IMR-90 (cell line): ENCODE data around the gene LIPG. TPM values are rescaled to one million over a fixed set of nuclear protein-coding genes. Genes with fewer than 3 reads are reported as not detected.

Experiments
- ATAC-seq: fragments of 200-7000 bp; cut with Tn5 transposase; 2 replicates; pipeline ENCODE4 v1.9.1; 2020; ENCODE audit warnings: low read depth, mild to moderate bottlenecking, moderate library complexity
- BruUV-seq: library from RNA; stranded (reverse); fragments of 400-500 nt; replicated peaks from 2 replicates; lab custom pipeline; 2021; lab: Mats Ljungman, UMichigan
- CTCF ChIA-PET: fragments of 300-600 bp; formaldehyde crosslinking; extraction: SDS; loops from one replicate; lab custom pipeline; 2021; ENCODE audit warnings: antibody characterized with exemption; lab: Yijun Ruan, JAX
- POLR2A ChIA-PET: fragments of 300-600 bp; sonication (Branson Sonifier 250); formaldehyde crosslinking; loops from one replicate; lab custom pipeline; 2022; ENCODE audit warnings: antibody characterized with exemption; ENCODE audit not compliant: unreplicated experiment; lab: Charles Lee
- DNase-seq: peaks from one replicate; pipeline ENCODE4 v3.0.0; 2013
- H2AFZ ChIP-seq: replicated peaks from 2 replicates; pipeline ENCODE3; 2013; ENCODE audit warnings: low read length, mild to moderate bottlenecking; ENCODE audit not compliant: poor library complexity
- H2AK5ac ChIP-seq: 2 replicates; pipeline ENCODE4 v1.6.1; 2013; ENCODE audit warnings: low read depth, low read length, inconsistent platforms
- H2AK9ac ChIP-seq: replicated peaks from 2 replicates; pipeline ENCODE3; 2013; ENCODE audit warnings: mild to moderate bottlenecking, low read depth, low read length, moderate library complexity; ENCODE audit not compliant: poor library complexity
- H2BK120ac ChIP-seq: 2 replicates; pipeline ENCODE4 v1.6.1; 2013; ENCODE audit warnings: low read depth, low read length, inconsistent platforms
- H2BK15ac ChIP-seq: 3 replicates; pipeline ENCODE4 v1.6.1; 2013; ENCODE audit warnings: low read depth, low read length, inconsistent platforms
- H2BK20ac ChIP-seq: 2 replicates; pipeline ENCODE4 v1.6.1; 2013; ENCODE audit warnings: low read depth, mild to moderate bottlenecking, inconsistent platforms, low read length, moderate library complexity
- H2BK5ac ChIP-seq: 2 replicates; pipeline ENCODE4 v1.6.1; 2013; ENCODE audit warnings: mild to moderate bottlenecking, low read depth, low read length, inconsistent platforms; ENCODE audit not compliant: poor library complexity, severe bottlenecking
- H3K14ac ChIP-seq: replicated peaks from 2 replicates; pipeline ENCODE4 v1.6.1; 2013; ENCODE audit warnings: low read depth, low read length, inconsistent platforms
- H3K18ac ChIP-seq: 2 replicates; pipeline ENCODE4 v1.6.1; 2013; ENCODE audit warnings: low read depth, low read length, control low read depth
- H3K23ac ChIP-seq: 2 replicates; pipeline ENCODE4 v1.6.1; 2013; ENCODE audit warnings: low read depth, low read length, inconsistent platforms
- H3K27ac ChIP-seq: 2 replicates; pipeline ENCODE4 v1.5.1; 2013; ENCODE audit warnings: mild to moderate bottlenecking, control low read depth, low read length; ENCODE audit not compliant: insufficient read depth
- H3K27me3 ChIP-seq: 2 replicates; pipeline ENCODE4 v1.6.1; 2013; ENCODE audit warnings: low read length; ENCODE audit not compliant: control insufficient read depth, insufficient read depth
- H3K36me3 ChIP-seq: 2 replicates; pipeline ENCODE4 v1.6.1; 2013; ENCODE audit warnings: low read length, mixed read lengths; ENCODE audit not compliant: control insufficient read depth, insufficient read depth
- H3K4ac ChIP-seq: 2 replicates; pipeline ENCODE4 v1.6.1; 2013; ENCODE audit warnings: low read depth, low read length, inconsistent platforms
- H3K4me1 ChIP-seq: 2 replicates; pipeline ENCODE4 v1.6.1; 2013; ENCODE audit warnings: low read length, mixed read lengths; ENCODE audit not compliant: control insufficient read depth, insufficient read depth
- H3K4me2 ChIP-seq: 2 replicates; pipeline ENCODE4 v1.6.1; 2013; ENCODE audit warnings: low read depth, mild to moderate bottlenecking, control low read depth, low read length, moderate library complexity
- H3K4me3 ChIP-seq: 2 replicates; pipeline ENCODE4 v1.5.1; 2013; ENCODE audit warnings: low read depth, mild to moderate bottlenecking, control low read depth, low read length, moderate library complexity; ENCODE audit not compliant: insufficient read depth
- H3K56ac ChIP-seq: 2 replicates; pipeline ENCODE4 v1.6.1; 2013; ENCODE audit warnings: low read length, inconsistent platforms; ENCODE audit not compliant: insufficient read depth; ENCODE audit errors: extremely low read depth
- H3K79me1 ChIP-seq, 2 experiments: 2 replicates each; pipeline ENCODE4 v1.6.1; 2013; ENCODE audit warnings: low read length in 2 of 2, inconsistent platforms in 1 of 2, low read depth in 1 of 2
- H3K9ac ChIP-seq: 2 replicates; pipeline ENCODE4 v1.6.1; 2013; ENCODE audit warnings: low read depth, low read length, control low read depth
- H3K9me1 ChIP-seq: 2 replicates; pipeline ENCODE4 v1.6.1; 2013; ENCODE audit warnings: low read length, inconsistent platforms; ENCODE audit not compliant: insufficient read depth
- H3K9me3 ChIP-seq: 2 replicates; pipeline ENCODE4 v1.6.1; 2013; ENCODE audit warnings: low read length; ENCODE audit not compliant: control insufficient read depth, insufficient read depth
- H4K20me1 ChIP-seq: 2 replicates; pipeline ENCODE4 v1.6.1; 2013; ENCODE audit warnings: low read length, inconsistent platforms; ENCODE audit not compliant: insufficient read depth
- H4K5ac ChIP-seq: 2 replicates; pipeline ENCODE4 v1.6.1; 2013; ENCODE audit warnings: mild to moderate bottlenecking, low read depth, low read length, control low read depth
- H4K8ac ChIP-seq, 2 experiments: 2 replicates each; pipeline ENCODE4 v1.6.1; 2013; ENCODE audit warnings: low read depth in 2 of 2, low read length in 2 of 2, control low read depth in 1 of 2, inconsistent platforms in 1 of 2
- H4K91ac ChIP-seq: 2 replicates; pipeline ENCODE4 v1.6.1; 2013; ENCODE audit warnings: low read depth, low read length, inconsistent platforms; ENCODE audit not compliant: insufficient read depth
- CEBPB ChIP-seq: IDR thresholded peaks from 2 replicates; pipeline ENCODE4 v1.6.1; 2012; ENCODE audit warnings: low read depth, low read length, improper control_type of control experiment
- FOS ChIP-seq: fragments of 150-350 bp; IDR thresholded peaks from 2 replicates; pipeline ENCODE4 v1.6.1; 2016; ENCODE audit warnings: low read depth, low read length
- USF2 ChIP-seq: fragments of 150-350 bp; IDR thresholded peaks from 2 replicates; pipeline ENCODE4 v1.6.1; 2017; ENCODE audit warnings: mild to moderate bottlenecking, antibody characterized with exemption, low read length, low read depth
- WGBS, 2 experiments: methylation state at CpG; one replicate each; pipeline versions ENCODE4 v1.1.5 to v1.1.7; 2013; ENCODE audit warnings: missing lambda C conversion rate in 2 of 2; ENCODE audit not compliant: insufficient read length in 1 of 2; ENCODE audit errors: extremely low coverage in 2 of 2; 5-methylcytosine and 5-hydroxymethylcytosine counted together
- dilution Hi-C: fragments of 300-500 bp; cut with HindIII; formaldehyde crosslinking; loops from one replicate; pipeline ENCODE4 v1.14.3; 2018; ENCODE audit warnings: low sequenced_read_pairs; ENCODE audit not compliant: unreplicated experiment
- in situ Hi-C: fragments of 300-500 bp; cut with MboI; formaldehyde crosslinking; loops from 3 replicates; pipeline ENCODE4 v1.14.3; 2019; ENCODE audit warnings: low sequenced_read_pairs, inconsistent platforms, mixed read lengths
- intact Hi-C: fragments of 100-400 bp; cut with micrococcal nuclease; formaldehyde crosslinking; loops from 2 replicates; pipeline ENCODE4 v1.10.0; 2022
- polyA plus RNA-seq, 3 experiments: library from polyadenylated mRNA; depleted of rRNA; stranded (reverse); fragments of >200 nt; gene quantifications; 2 replicates each; pipeline ENCODE4 v1.2.3, GENCODE V29; 2012; ENCODE audit warnings: low replicate concordance in 1 of 3
- total RNA-seq: library from RNA; depleted of rRNA; stranded (reverse); fragments of >200 nt; gene quantifications from 2 replicates; pipeline ENCODE4 v1.2.3, GENCODE V29; 2012

The LIPG gene
- total and polyA plus RNA-seq, 2 of the 4 experiments (the other 2 are of a cell fraction): under 0.01 to 0.14 TPM

DNA sequence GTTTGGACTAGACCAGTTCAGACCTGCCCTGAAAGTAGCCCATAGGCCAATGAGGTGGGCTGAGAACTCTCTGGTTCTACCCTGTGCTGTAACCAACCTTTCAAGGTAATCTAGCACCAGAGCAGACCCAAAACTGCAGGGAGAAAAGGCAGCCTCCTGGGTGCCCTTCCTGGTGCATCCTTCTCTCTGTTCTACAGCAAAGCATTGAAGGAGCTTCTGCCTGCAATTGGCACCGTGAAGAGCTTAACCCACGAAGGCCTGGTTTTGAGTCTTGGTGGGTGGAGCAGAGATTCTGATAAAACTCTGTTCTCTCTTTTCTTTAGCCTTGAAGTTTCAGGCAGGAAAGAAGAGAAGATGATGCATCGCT, 55.5 kb downstream of the LIPG start:
- TF ChIP-seq CEBPB: no peak
- no peak for TF ChIP-seq USF2
- TF ChIP-seq FOS: no peak
- no TSS peak for BruUV-seq
- Histone ChIP-seq H2BK5ac (no peak overlapping the region), H3K9ac (no peak overlapping the region), H3K4me1 (no peaks in the 10 kb centered on the region), H3K18ac (no peak overlapping the region), H2BK120ac (no peak overlapping the region), H4K20me1 (no peaks in the 10 kb centered on the region), H4K91ac (no peak overlapping the region), H2BK15ac (no peak overlapping the region), H3K4me3 (no peak overlapping the region), H3K9me1 (no peaks in the 10 kb centered on the region), H3K27ac (no peak overlapping the region), H2AK9ac (no peak overlapping the region), H2AK5ac (no peak overlapping the region), H2BK20ac (no peak overlapping the region), H4K8ac (no peak overlapping the region), H3K14ac (no peak overlapping the region), H3K4ac (no peak overlapping the region), H2AFZ (no peak overlapping the region), H3K23ac (no peak overlapping the region), H3K4me2 (no peak overlapping the region), H3K27me3 (peaks cover 57% of the 10 kb centered on the region), H4K5ac (no peak overlapping the region), H3K36me3 (no peaks in the 10 kb centered on the region), H3K56ac (no peak overlapping the region), H3K79me1 (no peaks in the 10 kb centered on the region), H3K9me3 (no peaks in the 10 kb centered on the region)
- in situ Hi-C loops (no loop called here), intact Hi-C loops (no loop called here), dilution Hi-C loops (no loop called here)
- WGBS, 2 experiments: no CpG with 5 or more reads among the region's 3 CpGs
- CTCF ChIA-PET: no interaction called here
- ATAC-seq (no peak), DNase-seq (no peak)
- POLR2A ChIA-PET: no interaction called here
